ENCODE results near the gene CLEC4C.
"Not testable (repeated sequence)": the region's sequence is repeated elsewhere in the genome, so short reads cannot be mapped to it uniquely, and the experiment has no call there.

The CLEC4C gene

GRCh38 chr12:7747246-7747645 lies at the start of gene CLEC4C:
CLEC4C (minus strand) TSS chr12:7747375; CDS start chr12:7747348, 27 bp downstream.
- DNase-seq: no peak

- DNase-seq: no peak
Observed at GRCh38 chr12:7793211-7793610, 46.0 kb upstream of the CLEC4C start.

- DNase-seq: not testable (repeated sequence)
Observed at GRCh38 chr12:7788884-7789528, 41.8 kb upstream of the CLEC4C start, which contains the start of gene NANOG. NANOG (plus strand) TSS chr12:7789402; CDS start chr12:7789615, 213 bp downstream.

GRCh38 chr12:7788294-7788660 lies 41.1 kb upstream of the CLEC4C start:
- DNase-seq: no peak

- DNase-seq: no peak
Observed at GRCh38 chr12:7787574-7788293, 40.6 kb upstream of the CLEC4C start.

- DNase-seq: no peak
Observed at GRCh38 chr12:7784701-7785100, 37.5 kb upstream of the CLEC4C start.

GRCh38 chr12:7783433-7783832 lies 36.3 kb upstream of the CLEC4C start:
- DNase-seq: not testable (repeated sequence)

GRCh38 chr12:7782055-7782454 lies 34.9 kb upstream of the CLEC4C start:
- DNase-seq: no peak

GRCh38 chr12:7781274-7781673 lies 34.1 kb upstream of the CLEC4C start:
- DNase-seq: no peak

GRCh38 chr12:7769999-7770398 lies 22.8 kb upstream of the CLEC4C start:
- DNase-seq: no peak

GRCh38 chr12:7758766-7759140 lies 11.6 kb upstream of the CLEC4C start:
- no peak for DNase-seq

GRCh38 chr12:7756993-7757392 lies 9.8 kb upstream of the CLEC4C start:
- DNase-seq: no peak

- not testable (repeated sequence) for DNase-seq
Observed at GRCh38 chr12:7755668-7756067, 8.5 kb upstream of the CLEC4C start.

- DNase-seq: not testable (repeated sequence)
Observed at GRCh38 chr12:7751941-7752922, 5.1 kb upstream of the CLEC4C start.

GRCh38 chr12:7751394-7751793 lies 4.2 kb upstream of the CLEC4C start:
- DNase-seq: no peak

- no peak for DNase-seq
Observed at GRCh38 chr12:7750350-7750749, 3.2 kb upstream of the CLEC4C start.

GRCh38 chr12:7749442-7749841 lies 2.3 kb upstream of the CLEC4C start:
- no peak for DNase-seq

GRCh38 chr12:7748852-7749251 lies 1.7 kb upstream of the CLEC4C start:
- DNase-seq: no peak

- no peak for DNase-seq
Observed at GRCh38 chr12:7732993-7733392, 14.2 kb downstream of the CLEC4C start.

- no peak for DNase-seq
Observed at GRCh38 chr12:7731486-7731885, 15.7 kb downstream of the CLEC4C start.

- DNase-seq: not testable (repeated sequence)
Observed at GRCh38 chr12:7730984-7731383, 16.2 kb downstream of the CLEC4C start.

GRCh38 chr12:7729746-7730145 lies 17.4 kb downstream of the CLEC4C start:
- no peak for DNase-seq

GRCh38 chr12:7723926-7724325 lies 23.2 kb downstream of the CLEC4C start:
- no peak for DNase-seq

All from CD4-positive, alpha-beta T cell treated with Interleukin-6 for 4 hours (primary cell).